Measurements from ENCODE around the gene FLII.

DNA sequence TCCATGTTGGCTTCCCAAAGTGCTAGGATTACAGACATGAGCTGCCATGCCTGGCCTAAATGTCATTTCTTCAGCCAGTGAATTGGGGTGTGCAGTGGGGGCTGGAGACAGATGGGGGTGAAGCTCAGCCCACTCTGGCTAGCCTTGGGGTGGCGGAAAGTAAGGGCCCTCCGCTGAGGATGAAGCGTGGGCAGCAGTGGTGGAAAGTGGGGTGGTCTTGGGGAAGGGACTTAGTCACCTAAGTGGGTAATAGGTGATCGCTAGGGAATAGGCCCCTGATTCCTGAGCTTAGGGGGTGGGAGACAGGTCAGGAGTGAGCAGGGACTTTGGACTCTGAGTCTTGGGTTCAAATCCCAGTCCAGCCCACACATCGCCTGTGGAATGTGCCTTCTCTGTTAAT is 30.9 kb downstream of the FLII start:
- TF ChIP-seq, protein P1, sequence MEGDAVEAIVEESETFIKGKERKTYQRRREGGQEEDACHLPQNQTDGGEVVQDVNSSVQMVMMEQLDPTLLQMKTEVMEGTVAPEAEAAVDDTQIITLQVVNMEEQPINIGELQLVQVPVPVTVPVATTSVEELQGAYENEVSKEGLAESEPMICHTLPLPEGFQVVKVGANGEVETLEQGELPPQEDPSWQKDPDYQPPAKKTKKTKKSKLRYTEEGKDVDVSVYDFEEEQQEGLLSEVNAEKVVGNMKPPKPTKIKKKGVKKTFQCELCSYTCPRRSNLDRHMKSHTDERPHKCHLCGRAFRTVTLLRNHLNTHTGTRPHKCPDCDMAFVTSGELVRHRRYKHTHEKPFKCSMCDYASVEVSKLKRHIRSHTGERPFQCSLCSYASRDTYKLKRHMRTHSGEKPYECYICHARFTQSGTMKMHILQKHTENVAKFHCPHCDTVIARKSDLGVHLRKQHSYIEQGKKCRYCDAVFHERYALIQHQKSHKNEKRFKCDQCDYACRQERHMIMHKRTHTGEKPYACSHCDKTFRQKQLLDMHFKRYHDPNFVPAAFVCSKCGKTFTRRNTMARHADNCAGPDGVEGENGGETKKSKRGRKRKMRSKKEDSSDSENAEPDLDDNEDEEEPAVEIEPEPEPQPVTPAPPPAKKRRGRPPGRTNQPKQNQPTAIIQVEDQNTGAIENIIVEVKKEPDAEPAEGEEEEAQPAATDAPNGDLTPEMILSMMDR (IDR thresholded peaks at IDR 0.05; ENCODE audit: extremely low read depth in 1 of 2, insufficient read depth in 1 of 2, low read depth in 1 of 2, low read length in 2 of 2): no peak
- no peak for TF ChIP-seq POLR2AphosphoS5 (IDR thresholded peaks at IDR 0.05; ENCODE audit: insufficient read depth, low read depth, low read length)
- TF ChIP-seq JUN (IDR thresholded peaks at IDR 0.05; ENCODE audit: borderline replicate concordance, insufficient read depth, insufficient read length, low read depth): no peak
- TF ChIP-seq, protein P2, sequence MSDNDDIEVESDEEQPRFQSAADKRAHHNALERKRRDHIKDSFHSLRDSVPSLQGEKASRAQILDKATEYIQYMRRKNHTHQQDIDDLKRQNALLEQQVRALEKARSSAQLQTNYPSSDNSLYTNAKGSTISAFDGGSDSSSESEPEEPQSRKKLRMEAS (IDR thresholded peaks at IDR 0.05; ENCODE audit: insufficient read depth, insufficient read length): no peak
- no peak for TF ChIP-seq POLR2A (IDR thresholded peaks at IDR 0.05; ENCODE audit: low read depth, low read length)

Measured in endothelial cell of umbilical vein (primary cell).